Measurements from ENCODE around the gene NAPG. TPM values are rescaled to one million over a fixed set of nuclear protein-coding genes. Genes with fewer than 3 reads are reported as not detected.

NAPG gene
- total RNA-seq, 1 experiment from 2014 or later = 25.8 TPM

DNA sequence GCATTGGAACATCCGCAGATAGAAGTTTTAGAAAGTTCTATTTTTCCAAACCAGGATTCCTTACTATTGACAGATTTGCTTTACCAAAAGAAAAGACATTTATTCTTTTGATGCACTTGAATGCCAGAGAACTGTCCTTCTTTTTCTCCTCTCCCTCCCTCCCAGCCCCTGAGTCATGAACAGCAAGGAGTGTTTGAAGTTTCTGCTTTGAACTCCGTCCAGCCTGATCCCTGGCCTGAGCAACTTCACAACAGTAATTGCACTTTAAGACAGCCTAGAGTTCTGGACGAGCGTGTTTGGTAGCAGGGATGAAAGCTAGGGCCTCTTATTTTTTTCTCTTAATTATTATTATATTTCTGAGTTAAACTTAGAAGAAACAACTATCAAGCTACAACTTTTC lies 37.8 kb upstream of the NAPG start:
- DNase-seq (ENCODE audit: low spot score) = no peak
- Mint-ChIP-seq H3K36me3 (peaks cover 6% of the 10 kb centered on the region), H3K27me3 (ENCODE audit: low read depth) (peaks cover 8% of the 10 kb centered on the region), H3K9me3 (no peaks in the 10 kb centered on the region), H3K4me1 (peaks cover 10% of the 10 kb centered on the region), H3K27ac (no peak overlapping the region), H3K4me3 (no peak overlapping the region)
- no peak for TF ChIP-seq FOXJ3 (CRISPR knock-in tag; IDR thresholded peaks at IDR 0.05; ENCODE audit: borderline replicate concordance)
- TF ChIP-seq ZNF121 (CRISPR knock-in tag; IDR thresholded peaks at IDR 0.05) = no peak
- TF ChIP-seq ZNF671 (CRISPR knock-in tag; IDR thresholded peaks at IDR 0.05) = no peak
- TF ChIP-seq, protein P1, sequence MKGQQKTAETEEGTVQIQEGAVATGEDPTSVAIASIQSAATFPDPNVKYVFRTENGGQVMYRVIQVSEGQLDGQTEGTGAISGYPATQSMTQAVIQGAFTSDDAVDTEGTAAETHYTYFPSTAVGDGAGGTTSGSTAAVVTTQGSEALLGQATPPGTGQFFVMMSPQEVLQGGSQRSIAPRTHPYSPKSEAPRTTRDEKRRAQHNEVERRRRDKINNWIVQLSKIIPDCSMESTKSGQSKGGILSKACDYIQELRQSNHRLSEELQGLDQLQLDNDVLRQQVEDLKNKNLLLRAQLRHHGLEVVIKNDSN (CRISPR knock-in tag; IDR thresholded peaks at IDR 0.05) = no peak
- TF ChIP-seq TEAD1 (CRISPR knock-in tag; IDR thresholded peaks at IDR 0.05) = no peak
- TF ChIP-seq SMAD4 (CRISPR knock-in tag; IDR thresholded peaks at IDR 0.05) = no peak
- no peak for TF ChIP-seq NR2C2 (CRISPR knock-in tag; IDR thresholded peaks at IDR 0.05)
- TF ChIP-seq SMAD3 (CRISPR knock-in tag; IDR thresholded peaks at IDR 0.05; ENCODE audit: borderline replicate concordance) = no peak
- TF ChIP-seq, protein P2, sequence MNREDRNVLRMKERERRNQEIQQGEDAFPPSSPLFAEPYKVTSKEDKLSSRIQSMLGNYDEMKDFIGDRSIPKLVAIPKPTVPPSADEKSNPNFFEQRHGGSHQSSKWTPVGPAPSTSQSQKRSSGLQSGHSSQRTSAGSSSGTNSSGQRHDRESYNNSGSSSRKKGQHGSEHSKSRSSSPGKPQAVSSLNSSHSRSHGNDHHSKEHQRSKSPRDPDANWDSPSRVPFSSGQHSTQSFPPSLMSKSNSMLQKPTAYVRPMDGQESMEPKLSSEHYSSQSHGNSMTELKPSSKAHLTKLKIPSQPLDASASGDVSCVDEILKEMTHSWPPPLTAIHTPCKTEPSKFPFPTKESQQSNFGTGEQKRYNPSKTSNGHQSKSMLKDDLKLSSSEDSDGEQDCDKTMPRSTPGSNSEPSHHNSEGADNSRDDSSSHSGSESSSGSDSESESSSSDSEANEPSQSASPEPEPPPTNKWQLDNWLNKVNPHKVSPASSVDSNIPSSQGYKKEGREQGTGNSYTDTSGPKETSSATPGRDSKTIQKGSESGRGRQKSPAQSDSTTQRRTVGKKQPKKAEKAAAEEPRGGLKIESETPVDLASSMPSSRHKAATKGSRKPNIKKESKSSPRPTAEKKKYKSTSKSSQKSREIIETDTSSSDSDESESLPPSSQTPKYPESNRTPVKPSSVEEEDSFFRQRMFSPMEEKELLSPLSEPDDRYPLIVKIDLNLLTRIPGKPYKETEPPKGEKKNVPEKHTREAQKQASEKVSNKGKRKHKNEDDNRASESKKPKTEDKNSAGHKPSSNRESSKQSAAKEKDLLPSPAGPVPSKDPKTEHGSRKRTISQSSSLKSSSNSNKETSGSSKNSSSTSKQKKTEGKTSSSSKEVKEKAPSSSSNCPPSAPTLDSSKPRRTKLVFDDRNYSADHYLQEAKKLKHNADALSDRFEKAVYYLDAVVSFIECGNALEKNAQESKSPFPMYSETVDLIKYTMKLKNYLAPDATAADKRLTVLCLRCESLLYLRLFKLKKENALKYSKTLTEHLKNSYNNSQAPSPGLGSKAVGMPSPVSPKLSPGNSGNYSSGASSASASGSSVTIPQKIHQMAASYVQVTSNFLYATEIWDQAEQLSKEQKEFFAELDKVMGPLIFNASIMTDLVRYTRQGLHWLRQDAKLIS (CRISPR knock-in tag; IDR thresholded peaks at IDR 0.05; ENCODE audit: borderline replicate concordance) = no peak
- TF ChIP-seq, protein P3, sequence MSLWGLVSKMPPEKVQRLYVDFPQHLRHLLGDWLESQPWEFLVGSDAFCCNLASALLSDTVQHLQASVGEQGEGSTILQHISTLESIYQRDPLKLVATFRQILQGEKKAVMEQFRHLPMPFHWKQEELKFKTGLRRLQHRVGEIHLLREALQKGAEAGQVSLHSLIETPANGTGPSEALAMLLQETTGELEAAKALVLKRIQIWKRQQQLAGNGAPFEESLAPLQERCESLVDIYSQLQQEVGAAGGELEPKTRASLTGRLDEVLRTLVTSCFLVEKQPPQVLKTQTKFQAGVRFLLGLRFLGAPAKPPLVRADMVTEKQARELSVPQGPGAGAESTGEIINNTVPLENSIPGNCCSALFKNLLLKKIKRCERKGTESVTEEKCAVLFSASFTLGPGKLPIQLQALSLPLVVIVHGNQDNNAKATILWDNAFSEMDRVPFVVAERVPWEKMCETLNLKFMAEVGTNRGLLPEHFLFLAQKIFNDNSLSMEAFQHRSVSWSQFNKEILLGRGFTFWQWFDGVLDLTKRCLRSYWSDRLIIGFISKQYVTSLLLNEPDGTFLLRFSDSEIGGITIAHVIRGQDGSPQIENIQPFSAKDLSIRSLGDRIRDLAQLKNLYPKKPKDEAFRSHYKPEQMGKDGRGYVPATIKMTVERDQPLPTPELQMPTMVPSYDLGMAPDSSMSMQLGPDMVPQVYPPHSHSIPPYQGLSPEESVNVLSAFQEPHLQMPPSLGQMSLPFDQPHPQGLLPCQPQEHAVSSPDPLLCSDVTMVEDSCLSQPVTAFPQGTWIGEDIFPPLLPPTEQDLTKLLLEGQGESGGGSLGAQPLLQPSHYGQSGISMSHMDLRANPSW (CRISPR knock-in tag; conservative IDR thresholded peaks at IDR 0.05; ENCODE audit: low read depth) = no peak
- TF ChIP-seq ELF4 (CRISPR knock-in tag; IDR thresholded peaks at IDR 0.05; ENCODE audit: low read depth) = no peak
- TF ChIP-seq PRRX2 (CRISPR knock-in tag; IDR thresholded peaks at IDR 0.05) = no peak
- TF ChIP-seq, protein P4, sequence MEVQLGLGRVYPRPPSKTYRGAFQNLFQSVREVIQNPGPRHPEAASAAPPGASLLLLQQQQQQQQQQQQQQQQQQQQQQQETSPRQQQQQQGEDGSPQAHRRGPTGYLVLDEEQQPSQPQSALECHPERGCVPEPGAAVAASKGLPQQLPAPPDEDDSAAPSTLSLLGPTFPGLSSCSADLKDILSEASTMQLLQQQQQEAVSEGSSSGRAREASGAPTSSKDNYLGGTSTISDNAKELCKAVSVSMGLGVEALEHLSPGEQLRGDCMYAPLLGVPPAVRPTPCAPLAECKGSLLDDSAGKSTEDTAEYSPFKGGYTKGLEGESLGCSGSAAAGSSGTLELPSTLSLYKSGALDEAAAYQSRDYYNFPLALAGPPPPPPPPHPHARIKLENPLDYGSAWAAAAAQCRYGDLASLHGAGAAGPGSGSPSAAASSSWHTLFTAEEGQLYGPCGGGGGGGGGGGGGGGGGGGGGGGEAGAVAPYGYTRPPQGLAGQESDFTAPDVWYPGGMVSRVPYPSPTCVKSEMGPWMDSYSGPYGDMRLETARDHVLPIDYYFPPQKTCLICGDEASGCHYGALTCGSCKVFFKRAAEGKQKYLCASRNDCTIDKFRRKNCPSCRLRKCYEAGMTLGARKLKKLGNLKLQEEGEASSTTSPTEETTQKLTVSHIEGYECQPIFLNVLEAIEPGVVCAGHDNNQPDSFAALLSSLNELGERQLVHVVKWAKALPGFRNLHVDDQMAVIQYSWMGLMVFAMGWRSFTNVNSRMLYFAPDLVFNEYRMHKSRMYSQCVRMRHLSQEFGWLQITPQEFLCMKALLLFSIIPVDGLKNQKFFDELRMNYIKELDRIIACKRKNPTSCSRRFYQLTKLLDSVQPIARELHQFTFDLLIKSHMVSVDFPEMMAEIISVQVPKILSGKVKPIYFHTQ (CRISPR knock-in tag; IDR thresholded peaks at IDR 0.05) = no peak
- TF ChIP-seq ZNF138 (CRISPR knock-in tag; conservative IDR thresholded peaks at IDR 0.05) = no peak
- TF ChIP-seq ZNF263 (CRISPR knock-in tag; IDR thresholded peaks at IDR 0.05; ENCODE audit: low read depth) = no peak
- no peak for TF ChIP-seq NFYB (CRISPR knock-in tag; conservative IDR thresholded peaks at IDR 0.05; ENCODE audit: low read depth)
- TF ChIP-seq CREM (CRISPR knock-in tag; IDR thresholded peaks at IDR 0.05) = no peak
- TF ChIP-seq, protein P5, sequence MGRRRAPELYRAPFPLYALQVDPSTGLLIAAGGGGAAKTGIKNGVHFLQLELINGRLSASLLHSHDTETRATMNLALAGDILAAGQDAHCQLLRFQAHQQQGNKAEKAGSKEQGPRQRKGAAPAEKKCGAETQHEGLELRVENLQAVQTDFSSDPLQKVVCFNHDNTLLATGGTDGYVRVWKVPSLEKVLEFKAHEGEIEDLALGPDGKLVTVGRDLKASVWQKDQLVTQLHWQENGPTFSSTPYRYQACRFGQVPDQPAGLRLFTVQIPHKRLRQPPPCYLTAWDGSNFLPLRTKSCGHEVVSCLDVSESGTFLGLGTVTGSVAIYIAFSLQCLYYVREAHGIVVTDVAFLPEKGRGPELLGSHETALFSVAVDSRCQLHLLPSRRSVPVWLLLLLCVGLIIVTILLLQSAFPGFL (CRISPR knock-in tag; IDR thresholded peaks at IDR 0.05; ENCODE audit: borderline replicate concordance) = no peak
- no peak for TF ChIP-seq TEAD4 (CRISPR knock-in tag; IDR thresholded peaks at IDR 0.05)
- ChIA-PET CTCF (no interaction called here), POLR2A (no interaction called here)
- ATAC-seq = no peak
